NCI-H2107 treated with DMSO at 0.1 percent for 48 hours (cell line): ENCODE measurements around the gene EIF2S2.
A peak's percentile ranks its signal among the peaks of the same experiment; 100 is the strongest.

Source experiments
- DNase-seq: peaks from one replicate; lab custom pipeline; 2025; ENCODE audit not compliant: unreplicated experiment; lab: John Stamatoyannopoulos, UW

The EIF2S2 gene

GRCh38 chr20:34090645-34091044 lies 21.4 kb downstream of the EIF2S2 start:
- no peak for DNase-seq

GRCh38 chr20:34089655-34090345 lies 22.2 kb downstream of the EIF2S2 start:
- no peak for DNase-seq

- no peak for DNase-seq
Observed at GRCh38 chr20:34089175-34089479, 22.9 kb downstream of the EIF2S2 start.

- DNase-seq: no peak
Observed at GRCh38 chr20:34088305-34089174, 23.5 kb downstream of the EIF2S2 start.

DNA sequence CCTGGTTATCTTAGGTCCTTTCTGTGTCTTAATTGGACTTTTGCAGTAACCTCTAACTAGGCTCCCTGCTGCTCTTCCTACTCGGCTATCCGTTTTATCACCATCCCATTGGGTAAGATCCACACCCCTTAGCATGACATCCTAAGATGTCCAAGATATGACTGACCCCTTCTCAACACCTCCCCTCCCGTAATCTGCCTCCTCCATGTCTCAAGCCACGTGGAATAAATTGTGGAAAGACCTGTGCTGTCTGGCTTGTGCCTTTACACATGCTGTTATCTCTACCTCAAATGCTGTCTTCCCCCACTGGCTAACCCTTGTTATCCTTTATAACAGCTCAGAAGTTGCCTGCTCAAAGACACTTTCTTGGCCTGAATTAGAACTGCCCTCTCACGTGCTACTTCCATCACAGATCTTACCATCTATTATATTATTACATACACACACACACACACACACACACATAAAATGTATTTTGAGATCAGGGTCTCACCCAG lies 26.5 kb downstream of the EIF2S2 start:
- DNase-seq: no peak

DNA sequence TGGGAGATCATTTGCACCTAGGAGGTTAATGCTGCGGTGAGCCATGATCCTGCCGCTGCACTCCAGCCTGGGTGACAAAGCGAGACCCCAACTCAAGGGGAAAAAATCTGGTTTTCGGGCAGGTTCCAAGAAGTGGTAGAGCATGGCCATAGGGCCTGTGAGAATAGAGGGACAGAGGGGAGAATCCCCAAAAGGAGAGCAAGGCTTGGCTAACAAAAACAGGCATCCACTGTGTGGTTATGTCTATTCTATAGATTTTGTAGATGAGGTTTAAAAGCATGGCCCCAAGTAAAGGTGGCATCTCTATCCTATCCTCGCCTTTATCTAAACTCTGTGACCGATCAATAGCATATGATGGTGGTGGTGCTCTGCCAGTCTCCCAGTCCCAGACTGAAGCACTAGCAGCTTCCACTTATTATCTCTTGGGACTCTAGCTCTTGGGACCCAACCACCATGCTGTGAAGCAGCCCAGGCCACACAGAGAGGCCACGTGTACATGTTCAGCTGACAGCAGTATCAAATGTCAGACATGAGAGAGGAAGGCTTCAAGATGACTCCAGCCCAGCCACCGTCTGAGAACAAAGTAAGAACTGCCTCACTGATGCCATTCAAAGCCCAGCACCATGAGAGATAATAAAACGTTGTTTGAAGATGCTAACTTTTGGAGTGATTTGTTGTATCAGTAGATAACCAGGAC lies 27.7 kb downstream of the EIF2S2 start:
- DNase-seq: peak; percentile 21

DNA sequence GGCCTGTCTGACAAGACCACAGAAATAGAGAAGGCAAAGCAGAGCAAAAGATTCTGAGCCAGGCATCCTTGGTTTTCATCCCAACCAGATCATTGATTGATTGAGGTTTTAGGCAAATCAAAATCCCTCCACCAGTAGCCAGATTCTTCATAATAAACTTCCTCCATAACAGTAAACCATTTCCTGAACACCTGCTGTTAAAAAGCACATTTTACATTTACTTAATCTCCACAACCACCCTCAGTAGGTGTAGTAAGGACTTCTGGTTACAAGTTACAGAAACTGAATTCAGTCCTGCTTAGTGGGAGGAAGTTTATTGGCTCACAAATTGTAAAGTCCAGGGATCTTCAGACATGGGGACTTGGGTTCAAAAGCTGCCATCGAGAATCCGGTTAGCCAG lies 28.3 kb downstream of the EIF2S2 start:
- DNase-seq: no peak

DNA sequence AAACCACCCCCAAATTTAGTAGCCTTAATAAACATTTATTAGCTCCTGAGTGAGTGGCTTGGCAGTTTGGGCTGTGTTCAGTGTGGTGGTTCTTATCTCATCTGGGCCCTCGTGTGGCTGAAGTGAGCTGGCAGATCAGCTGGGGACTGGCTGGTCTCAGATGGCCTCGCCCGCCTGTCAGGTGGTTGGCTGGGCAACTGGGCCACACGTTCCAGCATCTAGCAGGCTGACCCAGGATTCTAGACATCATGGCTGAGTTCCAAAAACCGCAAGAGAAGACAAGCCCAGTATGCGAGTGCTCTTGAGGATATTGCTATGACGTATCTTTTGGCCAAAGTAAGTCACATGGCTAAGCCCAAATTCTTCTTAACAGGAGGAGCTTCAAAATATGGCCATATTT lies 28.9 kb downstream of the EIF2S2 start:
- peak; percentile 16 for DNase-seq

GRCh38 chr20:34082232-34082887 lies 29.7 kb downstream of the EIF2S2 start:
- DNase-seq: no peak

DNA sequence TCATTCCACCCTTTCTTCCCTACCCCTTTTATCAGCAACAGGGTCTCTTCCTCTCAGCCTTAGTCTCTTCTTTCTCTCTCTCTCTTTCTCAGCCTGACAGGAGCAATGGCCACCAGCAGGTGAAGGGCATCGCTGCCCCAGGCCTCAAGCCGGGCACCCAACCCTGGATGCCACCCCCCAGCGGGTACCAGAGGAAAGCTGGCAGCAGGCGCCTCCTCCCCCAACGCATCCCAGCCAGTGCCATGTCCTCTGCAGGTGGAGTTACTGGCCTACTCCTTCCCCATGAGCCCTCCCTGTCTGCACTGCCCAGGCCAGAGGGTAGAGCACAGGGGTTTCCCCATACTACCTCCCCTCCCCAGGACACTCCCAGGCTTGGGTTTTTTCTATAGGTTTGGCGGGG lies 32.2 kb downstream of the EIF2S2 start:
- no peak for DNase-seq

DNA sequence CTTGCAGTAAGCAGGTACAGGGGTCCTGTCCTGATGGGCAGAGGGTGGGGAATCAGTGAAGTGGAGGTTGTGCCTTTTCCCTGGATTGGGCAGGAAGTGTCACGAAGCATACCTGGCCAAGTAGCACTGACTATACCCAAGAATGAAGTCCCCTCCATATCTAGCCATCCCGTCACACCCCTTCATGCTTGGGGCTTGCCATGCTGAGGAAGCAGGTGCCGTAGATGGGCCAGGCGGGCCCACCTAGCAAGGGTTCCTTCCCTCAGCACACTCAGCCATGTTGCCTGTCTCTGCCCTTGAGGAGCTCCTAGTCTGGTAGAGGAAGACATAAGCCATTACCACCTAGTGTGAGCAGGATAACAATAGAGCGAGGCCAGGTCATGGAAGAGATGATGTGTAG lies 33.5 kb downstream of the EIF2S2 start:
- no peak for DNase-seq

- no peak for DNase-seq
Observed at GRCh38 chr20:34076952-34077351, 35.1 kb downstream of the EIF2S2 start.

- no peak for DNase-seq
Observed at GRCh38 chr20:34075647-34076046, 36.4 kb downstream of the EIF2S2 start.

- DNase-seq: no peak
Observed at GRCh38 chr20:34074101-34074760, 37.8 kb downstream of the EIF2S2 start.

GRCh38 chr20:34072778-34073177 lies 39.3 kb downstream of the EIF2S2 start:
- DNase-seq: no peak

DNA sequence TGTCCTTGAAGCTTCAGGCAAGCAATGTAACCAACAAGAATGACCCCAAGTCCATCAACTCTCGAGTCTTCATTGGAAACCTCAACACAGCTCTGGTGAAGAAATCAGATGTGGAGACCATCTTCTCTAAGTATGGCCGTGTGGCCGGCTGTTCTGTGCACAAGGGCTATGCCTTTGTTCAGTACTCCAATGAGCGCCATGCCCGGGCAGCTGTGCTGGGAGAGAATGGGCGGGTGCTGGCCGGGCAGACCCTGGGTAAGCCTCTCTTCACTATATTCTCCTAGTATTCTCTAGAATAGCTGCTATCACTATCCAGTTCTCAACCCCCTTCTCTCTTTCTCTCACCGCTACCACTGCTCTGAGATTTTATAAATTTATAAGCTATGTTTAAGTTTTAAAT lies 40.0 kb downstream of the EIF2S2 start:
- DNase-seq: no peak

DNA sequence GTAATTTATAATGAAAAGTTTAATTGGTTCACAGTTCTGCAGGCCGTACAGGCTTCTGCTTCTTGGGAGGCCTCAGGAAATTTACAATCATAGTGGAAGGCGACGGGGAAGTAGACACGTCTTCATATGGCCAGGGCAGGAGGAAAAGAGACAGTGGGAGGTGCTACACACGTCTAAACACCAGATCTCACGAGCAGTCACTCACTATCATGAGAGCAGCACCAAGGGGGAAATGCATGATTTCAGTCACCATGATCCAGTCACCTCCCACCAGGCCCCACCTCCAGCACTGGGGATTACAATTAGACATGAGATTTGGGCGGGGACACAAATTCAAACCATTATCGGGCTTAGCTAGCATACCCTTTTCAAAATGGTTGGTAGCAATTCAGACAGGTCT lies 41.2 kb downstream of the EIF2S2 start:
- DNase-seq: no peak

- DNase-seq: no peak
Observed at GRCh38 chr20:34070079-34070439, 42.0 kb downstream of the EIF2S2 start.

DNA sequence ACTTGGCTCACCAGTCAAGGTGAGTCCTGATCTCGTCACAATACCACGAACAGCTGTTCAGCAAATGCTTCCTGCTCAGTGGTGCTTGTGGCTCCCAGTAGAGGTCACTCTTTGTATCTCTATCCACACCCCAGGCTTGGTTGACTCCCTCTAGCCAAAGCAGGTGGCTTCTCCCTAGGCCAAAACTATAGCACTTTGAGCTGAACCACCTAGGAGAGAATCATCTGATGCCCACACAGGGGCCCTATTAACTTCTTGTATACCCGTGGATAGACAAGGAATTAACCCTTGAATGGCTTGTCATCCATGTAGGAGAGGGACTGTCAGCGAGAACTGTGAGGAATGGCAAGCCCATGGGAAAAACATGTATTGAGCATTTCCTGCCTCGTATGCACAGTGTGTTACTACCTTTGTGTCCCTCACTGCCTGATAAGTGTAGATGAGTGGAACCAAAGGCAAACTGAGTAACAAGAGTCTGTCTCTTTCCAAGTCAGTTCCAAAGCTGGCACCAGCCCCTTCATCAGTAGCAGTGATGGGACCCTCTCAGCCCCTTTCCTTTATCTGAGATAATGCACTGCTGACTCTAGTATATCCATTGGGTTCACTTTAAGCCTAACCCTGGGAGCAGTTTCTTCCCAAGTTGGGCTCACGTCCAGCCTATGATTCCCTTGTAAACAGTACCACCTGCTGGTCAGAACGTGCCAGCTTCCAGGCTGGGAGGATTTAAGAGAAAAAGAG lies 42.5 kb downstream of the EIF2S2 start:
- DNase-seq: peak; percentile 56

DNA sequence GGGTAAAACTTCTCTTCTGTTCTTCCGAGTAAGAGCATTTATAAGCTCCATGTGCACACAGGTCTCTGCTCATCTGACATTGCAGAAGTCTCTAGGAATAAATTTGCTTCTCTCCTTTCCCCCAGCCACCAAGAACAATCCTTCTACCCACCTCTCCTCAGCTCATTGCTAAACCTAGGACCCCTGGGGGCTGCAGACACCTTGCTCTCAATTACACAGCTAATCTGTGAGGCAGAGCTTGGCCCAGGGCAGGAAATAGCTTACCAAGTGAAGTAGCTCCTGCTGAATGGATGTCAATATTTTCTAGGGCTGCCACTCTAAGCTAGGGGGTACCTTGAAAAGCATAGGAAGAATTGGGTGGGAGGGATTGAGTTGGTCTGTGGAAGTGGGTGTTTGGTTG lies 44.0 kb downstream of the EIF2S2 start:
- no peak for DNase-seq
